SK-N-SH (cell line): ENCODE results near the gene GPR119. TPM values are rescaled to one million over a fixed set of nuclear protein-coding genes. Genes with fewer than 3 reads are reported as not detected.

Experiments
- CTCF ChIA-PET: fragments of 300-600, 350-600 bp; formaldehyde crosslinking; extraction: SDS; loops from one replicate; lab custom pipeline; 2021; lab: Yijun Ruan, JAX
- POLR2A ChIA-PET: fragments of 350-600 bp; sonication (Branson Sonifier 250); formaldehyde crosslinking; extraction: SDS; loops from one replicate; lab custom pipeline; 2020; ENCODE audit warnings: antibody characterized with exemption, inconsistent platforms; lab: Yijun Ruan, JAX
- DNase-seq: peaks from one replicate; pipeline ENCODE4 v3.0.0; 2012
- H2AFZ ChIP-seq: fragments of 200-600 bp; sonication (generic); 2 replicates; pipeline ENCODE4 v1.8.1; 2016; ENCODE audit warnings: antibody characterized with exemption, mild to moderate bottlenecking, low read depth
- H3F3A ChIP-seq: fragments of 200-600 bp; sonication (generic); replicated peaks from 2 replicates; pipeline ENCODE3; 2016; ENCODE audit warnings: antibody characterized with exemption, mild to moderate bottlenecking; ENCODE audit not compliant: insufficient read depth
- H3K27ac ChIP-seq, 2 experiments: fragments of 200-500 bp in 1 of 2; fragments of 200-600 bp in 1 of 2; sonication (Bioruptor generic) in 1 of 2; sonication (generic), shearing (Covaris generic) in 1 of 2; 2 replicates each; pipeline versions ENCODE4 v1.5.1 to v1.6.1; 2014 to 2016; ENCODE audit warnings: low read depth in 2 of 2, inconsistent platforms in 1 of 2, low read length in 1 of 2, mild to moderate bottlenecking in 1 of 2, mixed read lengths in 1 of 2
- H3K27me3 ChIP-seq: fragments of 200-600 bp; sonication (generic), shearing (Covaris generic); 2 replicates; pipeline ENCODE4 v1.6.1; 2016; ENCODE audit warnings: mixed run types; ENCODE audit not compliant: insufficient read depth
- H3K36me3 ChIP-seq, 2 experiments: fragments of 200-500 bp in 1 of 2; fragments of 200-600 bp in 1 of 2; sonication (Bioruptor generic) in 1 of 2; sonication (generic) in 1 of 2; replicated peaks in 1 of 2; 2 replicates each; pipeline versions ENCODE3 to v1.5.1; 2014 to 2016; ENCODE audit warnings: low read length in 1 of 2, mild to moderate bottlenecking in 1 of 2; ENCODE audit not compliant: insufficient read depth in 2 of 2, control insufficient read depth in 1 of 2
- H3K4me1 ChIP-seq, 2 experiments: fragments of 200-500 bp in 1 of 2; fragments of 200-600 bp in 1 of 2; sonication (Bioruptor generic) in 1 of 2; sonication (generic), shearing (Covaris generic) in 1 of 2; 2 replicates each; pipeline versions ENCODE4 v1.5.1 to v1.6.1; 2014 to 2016; ENCODE audit warnings: low read depth in 1 of 2, low read length in 1 of 2, mixed run types in 1 of 2; ENCODE audit not compliant: insufficient read depth in 2 of 2, control insufficient read depth in 1 of 2
- H3K4me2 ChIP-seq: fragments of 200-600 bp; sonication (generic), shearing (Covaris generic); 2 replicates; pipeline ENCODE4 v1.6.1; 2017; ENCODE audit warnings: mixed run types
- H3K4me3 ChIP-seq, 2 experiments: fragments of 200-500 bp in 1 of 2; fragments of 200-600 bp in 1 of 2; sonication (Bioruptor generic) in 1 of 2; sonication (generic), shearing (Covaris generic) in 1 of 2; 2 replicates each; pipeline versions ENCODE4 v1.5.1 to v1.8.1; 2014 to 2016; ENCODE audit warnings: low read depth in 2 of 2, inconsistent platforms in 1 of 2, low read length in 1 of 2, mild to moderate bottlenecking in 1 of 2, mixed read lengths in 1 of 2, moderate library complexity in 1 of 2
- H3K79me2 ChIP-seq: fragments of 200-600 bp; sonication (generic); 2 replicates; pipeline ENCODE4 v1.8.1; 2017; ENCODE audit warnings: mild to moderate bottlenecking; ENCODE audit not compliant: insufficient read depth
- H3K9ac ChIP-seq: fragments of 200-600 bp; sonication (generic); 2 replicates; pipeline ENCODE4 v1.6.1; 2017; ENCODE audit warnings: mixed run types
- H3K9me2 ChIP-seq: fragments of 200-600 bp; sonication (generic); 2 replicates; pipeline ENCODE4 v1.6.1; 2017; ENCODE audit warnings: mixed run types
- H3K9me3 ChIP-seq: fragments of 200-600 bp; sonication (generic); 2 replicates; pipeline ENCODE4 v1.6.1; 2017; ENCODE audit warnings: mixed run types, mild to moderate bottlenecking, moderate library complexity
- H4K20me1 ChIP-seq: fragments of 200-600 bp; sonication (generic); 2 replicates; pipeline ENCODE4 v1.6.1; 2017; ENCODE audit warnings: mild to moderate bottlenecking, mixed run types; ENCODE audit not compliant: insufficient read depth
- ELF1 ChIP-seq: IDR thresholded peaks from 2 replicates; pipeline ENCODE4 v1.4.0; 2012
- EP300 ChIP-seq, 2 experiments: IDR thresholded peaks; 2 replicates each; pipeline versions ENCODE4 v1.4.0 to v1.6.1; 2012; ENCODE audit warnings: borderline replicate concordance in 1 of 2, low read depth in 1 of 2, low read length in 1 of 2
- EZH2phosphoT487 ChIP-seq: fragments of 200-600 bp; sonication (generic); IDR thresholded peaks from 2 replicates; pipeline ENCODE4 v1.6.1; 2017; ENCODE audit warnings: low read depth, mixed run types, mild to moderate bottlenecking, antibody characterized with exemption, moderate library complexity, borderline replicate concordance
- FOXJ3 ChIP-seq: sonication (generic); formaldehyde crosslinking; IDR thresholded peaks from 2 replicates; pipeline ENCODE4 v1.5.1; 2020; ENCODE audit warnings: mild to moderate bottlenecking, missing genetic modification reagents
- GATA2 ChIP-seq: sonication (generic); formaldehyde crosslinking; IDR thresholded peaks from 2 replicates; pipeline ENCODE4 v1.5.0; 2020; ENCODE audit warnings: mild to moderate bottlenecking, missing genetic modification reagents
- JUND ChIP-seq: IDR thresholded peaks from 2 replicates; pipeline ENCODE4 v1.4.0; 2012
- MXI1 ChIP-seq: IDR thresholded peaks from 2 replicates; pipeline ENCODE4 v1.6.1; 2012; ENCODE audit warnings: mild to moderate bottlenecking, low read depth, low read length, improper control_type of control experiment
- RCOR1 ChIP-seq: fragments of 150-350 bp; IDR thresholded peaks from 2 replicates; pipeline ENCODE4 v1.6.1; 2017; ENCODE audit warnings: antibody characterized with exemption, low read length
- RXRA ChIP-seq: IDR thresholded peaks from 2 replicates; pipeline ENCODE4 v1.4.0; 2012; ENCODE audit warnings: low read depth, mild to moderate bottlenecking, borderline replicate concordance
- SIN3A ChIP-seq: IDR thresholded peaks from 2 replicates; pipeline ENCODE4 v1.6.1; 2012; ENCODE audit warnings: low read depth, mild to moderate bottlenecking, low read length, moderate library complexity, borderline replicate concordance
- SMC3 ChIP-seq: IDR thresholded peaks from 2 replicates; pipeline ENCODE4 v1.6.1; 2012; ENCODE audit warnings: low read depth, low read length, improper control_type of control experiment
- TAF1 ChIP-seq: IDR thresholded peaks from 2 replicates; pipeline ENCODE4 v1.6.1; 2012; ENCODE audit warnings: low read depth, mild to moderate bottlenecking, low read length, moderate library complexity, borderline replicate concordance
- TEAD4 ChIP-seq: IDR thresholded peaks from 2 replicates; pipeline ENCODE4 v1.4.0; 2012; ENCODE audit warnings: mild to moderate bottlenecking, borderline replicate concordance; ENCODE audit not compliant: insufficient read depth
- USF2 ChIP-seq: fragments of 150-350 bp; IDR thresholded peaks from 2 replicates; pipeline ENCODE4 v1.6.1; 2017; ENCODE audit warnings: antibody characterized with exemption, low read length, low read depth, borderline replicate concordance
- WGBS: methylation state at CpG from one replicate; pipeline ENCODE4 v1.1.6; 2017; ENCODE audit warnings: low lambda C conversion rate; 5-methylcytosine and 5-hydroxymethylcytosine counted together
- polyA plus RNA-seq, 3 experiments: library from polyadenylated mRNA; depleted of rRNA; stranded (reverse); fragments of >200 nt; gene quantifications; 2 replicates each; pipeline ENCODE4 v1.2.3, GENCODE V29; 2012
- TF ChIP-seq, protein P1 (sequence below): IDR thresholded peaks from 2 replicates; pipeline ENCODE4 v1.4.0; 2012; ENCODE audit warnings: low read depth, borderline replicate concordance
- TF ChIP-seq, protein P2 (sequence below): fragments of 200-600 bp; sonication (generic); IDR thresholded peaks from 2 replicates; pipeline ENCODE4 v1.6.1; 2017; ENCODE audit warnings: antibody characterized with exemption, mild to moderate bottlenecking, moderate library complexity

Gene GPR119
- polyA plus RNA-seq, 1 of the 3 experiments (the other 2 are of a cell fraction): not detected

DNA sequence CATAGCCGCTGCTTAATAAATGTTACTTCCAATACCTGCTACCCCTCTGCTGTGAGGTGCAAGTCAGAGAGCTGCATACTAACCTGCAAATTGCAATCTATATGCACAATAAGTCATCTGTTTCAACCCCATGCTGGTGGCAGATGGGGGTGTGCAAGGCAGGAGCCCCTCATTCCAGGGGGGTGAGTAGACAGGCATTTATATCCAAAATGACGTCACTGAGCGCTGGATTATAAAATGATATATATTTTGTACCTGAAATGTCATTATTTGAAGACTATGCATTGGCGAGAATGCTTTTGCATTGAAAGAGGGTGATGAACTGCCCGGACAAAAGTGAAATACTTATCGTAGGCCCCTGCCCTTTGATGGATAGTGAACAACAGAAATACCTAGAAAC is 41.1 kb upstream of the GPR119 start:
- TF ChIP-seq, protein P1, sequence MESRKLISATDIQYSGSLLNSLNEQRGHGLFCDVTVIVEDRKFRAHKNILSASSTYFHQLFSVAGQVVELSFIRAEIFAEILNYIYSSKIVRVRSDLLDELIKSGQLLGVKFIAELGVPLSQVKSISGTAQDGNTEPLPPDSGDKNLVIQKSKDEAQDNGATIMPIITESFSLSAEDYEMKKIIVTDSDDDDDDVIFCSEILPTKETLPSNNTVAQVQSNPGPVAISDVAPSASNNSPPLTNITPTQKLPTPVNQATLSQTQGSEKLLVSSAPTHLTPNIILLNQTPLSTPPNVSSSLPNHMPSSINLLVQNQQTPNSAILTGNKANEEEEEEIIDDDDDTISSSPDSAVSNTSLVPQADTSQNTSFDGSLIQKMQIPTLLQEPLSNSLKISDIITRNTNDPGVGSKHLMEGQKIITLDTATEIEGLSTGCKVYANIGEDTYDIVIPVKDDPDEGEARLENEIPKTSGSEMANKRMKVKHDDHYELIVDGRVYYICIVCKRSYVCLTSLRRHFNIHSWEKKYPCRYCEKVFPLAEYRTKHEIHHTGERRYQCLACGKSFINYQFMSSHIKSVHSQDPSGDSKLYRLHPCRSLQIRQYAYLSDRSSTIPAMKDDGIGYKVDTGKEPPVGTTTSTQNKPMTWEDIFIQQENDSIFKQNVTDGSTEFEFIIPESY: no peak
- TF ChIP-seq TAF1 (no peak), USF2 (no peak), TEAD4 (no peak), ELF1 (no peak), SMC3 (no peak)
- Histone ChIP-seq H3K27me3 (peaks cover 30% of the 10 kb centered on the region; the same call in 1 of the 2 replicates), H3K9me2 (no peaks in the 10 kb centered on the region), H3K36me3 (no peaks in the 10 kb centered on the region), H3F3A (no peaks in the 10 kb centered on the region), H3K4me3 (no peak overlapping the region), H3K9ac (no peak overlapping the region), H3K4me2 (no peak overlapping the region), H4K20me1 (no peaks in the 10 kb centered on the region), H3K4me1 (no peaks in the 10 kb centered on the region), H3K27ac (no peak overlapping the region), H3K9me3 (no peaks in the 10 kb centered on the region), H2AFZ (no peak overlapping the region), H3K79me2 (no peaks in the 10 kb centered on the region)
- no peak for DNase-seq
- CTCF ChIA-PET: no interaction called here
- POLR2A ChIA-PET: no interaction called here
- 34% methylated on average over 6 of the region's 6 CpGs for WGBS

- 29% methylated on average over 2 of the region's 2 CpGs for WGBS
- Histone ChIP-seq H3K27me3 (no peaks in the 10 kb centered on the region; the same call in 1 of the 2 replicates), H3K4me2 (no peak overlapping the region), H2AFZ (no peak overlapping the region), H3K36me3 (peaks cover 6 to 12% of the 10 kb centered on the region in 2 experiments), H3K4me3 (no peak overlapping the region), H3F3A (no peaks in the 10 kb centered on the region), H3K9me2 (no peaks in the 10 kb centered on the region)
- DNase-seq: no peak
- ChIA-PET CTCF (no interaction called here), POLR2A (no interaction called here)
- TF ChIP-seq GATA2 (CRISPR knock-in tag) (no peak), EZH2phosphoT487 (no peak), SIN3A (no peak), MXI1 (no peak), RXRA (no peak), RCOR1 (no peak), EP300 (IDR thresholded peaks at IDR 0.05; ENCODE audit: borderline replicate concordance in 1 of 2, low read depth in 1 of 2, low read length in 1 of 2) (no peak), FOXJ3 (no peak), TAF1 (no peak), JUND (no peak)
- TF ChIP-seq, protein P2, sequence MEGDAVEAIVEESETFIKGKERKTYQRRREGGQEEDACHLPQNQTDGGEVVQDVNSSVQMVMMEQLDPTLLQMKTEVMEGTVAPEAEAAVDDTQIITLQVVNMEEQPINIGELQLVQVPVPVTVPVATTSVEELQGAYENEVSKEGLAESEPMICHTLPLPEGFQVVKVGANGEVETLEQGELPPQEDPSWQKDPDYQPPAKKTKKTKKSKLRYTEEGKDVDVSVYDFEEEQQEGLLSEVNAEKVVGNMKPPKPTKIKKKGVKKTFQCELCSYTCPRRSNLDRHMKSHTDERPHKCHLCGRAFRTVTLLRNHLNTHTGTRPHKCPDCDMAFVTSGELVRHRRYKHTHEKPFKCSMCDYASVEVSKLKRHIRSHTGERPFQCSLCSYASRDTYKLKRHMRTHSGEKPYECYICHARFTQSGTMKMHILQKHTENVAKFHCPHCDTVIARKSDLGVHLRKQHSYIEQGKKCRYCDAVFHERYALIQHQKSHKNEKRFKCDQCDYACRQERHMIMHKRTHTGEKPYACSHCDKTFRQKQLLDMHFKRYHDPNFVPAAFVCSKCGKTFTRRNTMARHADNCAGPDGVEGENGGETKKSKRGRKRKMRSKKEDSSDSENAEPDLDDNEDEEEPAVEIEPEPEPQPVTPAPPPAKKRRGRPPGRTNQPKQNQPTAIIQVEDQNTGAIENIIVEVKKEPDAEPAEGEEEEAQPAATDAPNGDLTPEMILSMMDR: no peak
- TF ChIP-seq, all 33 proteins: peak for 0
- Histone ChIP-seq H3K27ac (no peak overlapping the region), H4K20me1 (no peaks in the 10 kb centered on the region), H3K9ac (no peak overlapping the region), H3K4me1 (no peaks in the 10 kb centered on the region; a peak in 1 of 4 replicates), H3K9me3 (no peaks in the 10 kb centered on the region), H3K79me2 (no peaks in the 10 kb centered on the region)
Observed at GRCh38 chrX:130419263-130419662, 33.8 kb upstream of the GPR119 start.
